Activated naive CD4-positive, alpha-beta T cell treated with anti-CD3 and anti-CD28 coated beads, Interleukin-2, amount 50 U/mL, for 16 hours (primary cell): ENCODE data around the gene BUB3.

Experiments used
- DNase-seq: peaks from one replicate; pipeline ENCODE4 v3.0.0-alpha.2; 2020

Gene BUB3

GRCh38 chr10:123205041-123205440 is 50.8 kb downstream of the BUB3 start:
- DNase-seq: no peak

- no peak for DNase-seq
Measured at GRCh38 chr10:123212063-123212462, 57.9 kb downstream of the BUB3 start.

GRCh38 chr10:123212640-123213039 is 58.4 kb downstream of the BUB3 start:
- DNase-seq: no peak

GRCh38 chr10:123213192-123213591 is 59.0 kb downstream of the BUB3 start:
- no peak for DNase-seq
